K562 (cell line): Measurements from ENCODE around the gene PPIE. TPM values are rescaled to one million over a fixed set of nuclear protein-coding genes. Genes with fewer than 3 reads are reported as not detected.
A peak's percentile ranks its signal among the peaks of the same experiment; 100 is the strongest.

Experiments
- ATAC-seq: fragments of 200-7000 bp; cut with Tn5 transposase; 3 replicates; pipeline ENCODE4 v1.9.1; 2020; ENCODE audit warnings: moderate library complexity
- BruUV-seq: library from RNA; stranded (reverse); fragments of 400-500 nt; replicated peaks from 2 replicates; lab custom pipeline; 2021; lab: Mats Ljungman, UMichigan
- CTCF ChIA-PET: fragments of 300-600 bp; formaldehyde crosslinking; extraction: SDS; loops from one replicate; lab custom pipeline; 2021; ENCODE audit warnings: low intra/inter-chr PET ratio; lab: Yijun Ruan, JAX
- POLR2A ChIA-PET: fragments of 300-600, 350-650 bp; sonication (Branson Sonifier 250); formaldehyde crosslinking; extraction: SDS; loops from one replicate; lab custom pipeline; 2021; ENCODE audit warnings: antibody characterized with exemption, inconsistent platforms; lab: Yijun Ruan, JAX
- DNase-seq, 4 experiments: peaks; one replicate each; pipeline versions ENCODE4 v3.0.0 to v3.0.0-alpha.2; 2011 to 2018; ENCODE audit warnings: low spot score in 3 of 4, mixed read lengths in 3 of 4; ENCODE audit errors: extremely low read depth in 1 of 4
- FAIRE-seq: peaks from 2 replicates; lab custom pipeline; 2011; peaks lifted over from hg19 to GRCh38; lab: Jason Lieb, UNC
- H2AFZ ChIP-seq: 2 replicates; pipeline ENCODE4 v1.6.0; 2011; ENCODE audit warnings: low read depth, low read length, control low read depth, inconsistent platforms
- H3K27ac ChIP-seq: fragments of 200-600 bp; 3 replicates; pipeline ENCODE4 v1.8.0; 2011; ENCODE audit warnings: low read depth, mild to moderate bottlenecking, control low read depth, inconsistent platforms, low read length, moderate library complexity, mixed read lengths; ENCODE audit errors: extremely low read depth
- H3K27me3 ChIP-seq, 2 experiments: fragments of 300-600 bp in 1 of 2; 2 replicates in 1 of 2; 3 replicates in 1 of 2; pipeline versions ENCODE4 v1.6.0 to v1.8.0; 2011; ENCODE audit warnings: inconsistent platforms in 2 of 2, low read length in 2 of 2, mild to moderate bottlenecking in 1 of 2, mixed read lengths in 1 of 2, moderate library complexity in 1 of 2; ENCODE audit not compliant: control insufficient read depth in 2 of 2, insufficient read depth in 2 of 2
- H3K36me3 ChIP-seq: fragments of 300-600 bp; 3 replicates; pipeline ENCODE4 v1.8.0; 2011; ENCODE audit warnings: mild to moderate bottlenecking, low read length, inconsistent platforms; ENCODE audit not compliant: control insufficient read depth, insufficient read depth
- H3K4me1 ChIP-seq, 2 experiments: fragments of 200-600 bp in 1 of 2; replicated peaks in 1 of 2; 2 replicates in 1 of 2; 3 replicates in 1 of 2; pipeline versions ENCODE4 v1.5.1 to v1.8.0; 2011; ENCODE audit warnings: inconsistent platforms in 2 of 2, low read length in 2 of 2, mild to moderate bottlenecking in 1 of 2, mixed read lengths in 1 of 2, moderate library complexity in 1 of 2; ENCODE audit not compliant: control insufficient read depth in 2 of 2, insufficient read depth in 2 of 2
- H3K4me2 ChIP-seq: 2 replicates; pipeline ENCODE4 v1.6.1; 2011; ENCODE audit warnings: low read length, control low read depth, inconsistent platforms, mixed read lengths; ENCODE audit not compliant: insufficient read depth
- H3K4me3 ChIP-seq: fragments of 200-600 bp; sonication (generic), shearing (Covaris generic); 2 replicates; pipeline ENCODE4 v1.5.1; 2016; ENCODE audit warnings: control low read depth, inconsistent platforms
- H3K79me2 ChIP-seq: fragments of 200-600 bp; 3 replicates; pipeline ENCODE4 v1.8.0; 2011; ENCODE audit warnings: low read length, inconsistent platforms; ENCODE audit not compliant: control insufficient read depth, insufficient read depth
- H3K9ac ChIP-seq, 2 experiments: 2 replicates each; pipeline versions ENCODE4 v1.6.0 to v1.6.1; 2011; ENCODE audit warnings: low read depth in 2 of 2, low read length in 2 of 2, control low read depth in 1 of 2, inconsistent platforms in 1 of 2, mild to moderate bottlenecking in 1 of 2, mixed read lengths in 1 of 2; ENCODE audit not compliant: insufficient read depth in 1 of 2
- H3K9me1 ChIP-seq: one replicate; pipeline ENCODE4 v1.6.0; 2011; ENCODE audit warnings: inconsistent platforms, mild to moderate bottlenecking, low read length, moderate library complexity; ENCODE audit not compliant: control insufficient read depth, insufficient read depth
- H3K9me3 ChIP-seq: replicated peaks from 2 replicates; pipeline ENCODE4 v1.5.1; 2011; ENCODE audit warnings: low read depth, low read length, inconsistent platforms; ENCODE audit not compliant: control insufficient read depth, insufficient read depth
- H4K20me1 ChIP-seq: replicated peaks from 2 replicates; pipeline ENCODE4 v1.6.1; 2011; ENCODE audit warnings: low read length, inconsistent platforms, mixed read lengths; ENCODE audit not compliant: control insufficient read depth, insufficient read depth
- WGBS: fragments of 100-300 bp; shearing (Covaris generic); methylation state at CpG from one replicate; pipeline ENCODE4 v1.1.6; 2016; ENCODE audit warnings: low coverage, mixed read lengths; ENCODE audit not compliant: insufficient coverage; ENCODE audit errors: missing lambda C conversion rate; 5-methylcytosine and 5-hydroxymethylcytosine counted together
- in situ Hi-C: fragments of 300-500 bp; cut with MboI; formaldehyde crosslinking; loops from 4 replicates; pipeline ENCODE4 v1.15.0; 2018; ENCODE audit warnings: inconsistent platforms, mixed read lengths
- intact Hi-C: fragments of 100-400 bp; cut with micrococcal nuclease; formaldehyde crosslinking; loops from 2 replicates; pipeline ENCODE4 v1.14.2; 2022
- polyA plus RNA-seq, 8 experiments: library from polyadenylated mRNA; depleted of rRNA in 4 of 8; stranded (reverse) in 5 of 8; unstranded in 3 of 8; fragments of >200 nt; fragmentation: Nextera tagmentation in 2 of 8; fragmentation: Illumina TruSeq in 1 of 8; extraction: Ambion mirVana in 2 of 8; extraction: Trizol in 1 of 8; gene quantifications; 2 replicates each; pipeline versions ENCODE4 v1.2.1 to v1.2.3, GENCODE V29; 2011 to 2014; ENCODE audit warnings: inconsistent platforms in 1 of 8, missing spikeins in 1 of 8
- total RNA-seq, 7 experiments: library from RNA; depleted of rRNA in 6 of 7; stranded (reverse); fragments of >200 nt in 6 of 7; fragmentation: Illumina TruSeq in 2 of 7; extraction: Trizol in 2 of 7; gene quantifications; 2 replicates each; pipeline versions ENCODE4 v1.2.1 to v1.2.3, GENCODE V29; 2011 to 2021; ENCODE audit warnings: low replicate concordance in 1 of 7
- TF ChIP-seq, protein P1 (sequence below): fragments of 200-800 bp; sonication (Bioruptor generic); IDR thresholded peaks from 2 replicates; pipeline ENCODE4 v1.6.1; 2016; ENCODE audit warnings: missing genetic modification characterization, missing compliant biosample characterization

PPIE gene
- total and polyA plus RNA-seq, 9 of the 15 experiments (the other 6 are each of a cell fraction or from before 2014, with no cell fraction given): 75.4 to 444 (median 131) TPM

DNA sequence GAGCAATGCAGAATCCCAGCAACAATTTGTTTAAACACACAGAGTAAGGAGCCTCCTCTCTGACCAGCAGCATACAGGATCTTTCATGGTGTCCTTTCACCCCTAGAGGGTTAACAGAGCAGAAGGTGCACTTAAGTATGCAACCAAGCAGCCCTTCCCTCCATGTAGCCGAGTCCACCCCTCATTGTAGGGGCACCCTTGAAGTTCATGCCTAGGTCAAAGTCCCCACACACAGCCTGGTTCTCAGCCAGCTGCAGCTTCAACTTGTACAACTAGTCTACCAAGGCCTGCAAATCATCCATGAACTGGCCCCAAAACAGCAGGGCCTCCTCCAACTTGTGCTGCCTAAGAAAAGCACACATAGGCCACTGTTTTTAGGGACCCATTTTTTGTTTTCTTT, 57.0 kb downstream of the PPIE start:
- Histone ChIP-seq H3K27ac (no peak overlapping the region), H2AFZ (no peak overlapping the region; the same call in 1 of the 2 replicates), H4K20me1 (no peaks in the 10 kb centered on the region), H3K9me3 (no peaks in the 10 kb centered on the region), H3K27me3 (no peaks in the 10 kb centered on the region), H3K4me2 (no peak overlapping the region), H3K36me3 (no peaks in the 10 kb centered on the region), H3K4me3 (no peak overlapping the region), H3K9me1 (no peaks in the 10 kb centered on the region), H3K9ac (no peak overlapping the region), H3K4me1 (peaks cover 10 to 12% of the 10 kb centered on the region in 2 experiments; a peak in 4 of 5 replicates), H3K79me2 (no peaks in the 10 kb centered on the region)
- CTCF ChIA-PET: no interaction called here
- FAIRE-seq: no peak
- WGBS: 11% methylated on average over 1 of the region's 1 CpG
- DNase-seq: peak in 2 of 4 experiments; percentile 6 to 13
- ATAC-seq: no peak
- POLR2A ChIA-PET: no interaction called here
- TF ChIP-seq, protein P1, sequence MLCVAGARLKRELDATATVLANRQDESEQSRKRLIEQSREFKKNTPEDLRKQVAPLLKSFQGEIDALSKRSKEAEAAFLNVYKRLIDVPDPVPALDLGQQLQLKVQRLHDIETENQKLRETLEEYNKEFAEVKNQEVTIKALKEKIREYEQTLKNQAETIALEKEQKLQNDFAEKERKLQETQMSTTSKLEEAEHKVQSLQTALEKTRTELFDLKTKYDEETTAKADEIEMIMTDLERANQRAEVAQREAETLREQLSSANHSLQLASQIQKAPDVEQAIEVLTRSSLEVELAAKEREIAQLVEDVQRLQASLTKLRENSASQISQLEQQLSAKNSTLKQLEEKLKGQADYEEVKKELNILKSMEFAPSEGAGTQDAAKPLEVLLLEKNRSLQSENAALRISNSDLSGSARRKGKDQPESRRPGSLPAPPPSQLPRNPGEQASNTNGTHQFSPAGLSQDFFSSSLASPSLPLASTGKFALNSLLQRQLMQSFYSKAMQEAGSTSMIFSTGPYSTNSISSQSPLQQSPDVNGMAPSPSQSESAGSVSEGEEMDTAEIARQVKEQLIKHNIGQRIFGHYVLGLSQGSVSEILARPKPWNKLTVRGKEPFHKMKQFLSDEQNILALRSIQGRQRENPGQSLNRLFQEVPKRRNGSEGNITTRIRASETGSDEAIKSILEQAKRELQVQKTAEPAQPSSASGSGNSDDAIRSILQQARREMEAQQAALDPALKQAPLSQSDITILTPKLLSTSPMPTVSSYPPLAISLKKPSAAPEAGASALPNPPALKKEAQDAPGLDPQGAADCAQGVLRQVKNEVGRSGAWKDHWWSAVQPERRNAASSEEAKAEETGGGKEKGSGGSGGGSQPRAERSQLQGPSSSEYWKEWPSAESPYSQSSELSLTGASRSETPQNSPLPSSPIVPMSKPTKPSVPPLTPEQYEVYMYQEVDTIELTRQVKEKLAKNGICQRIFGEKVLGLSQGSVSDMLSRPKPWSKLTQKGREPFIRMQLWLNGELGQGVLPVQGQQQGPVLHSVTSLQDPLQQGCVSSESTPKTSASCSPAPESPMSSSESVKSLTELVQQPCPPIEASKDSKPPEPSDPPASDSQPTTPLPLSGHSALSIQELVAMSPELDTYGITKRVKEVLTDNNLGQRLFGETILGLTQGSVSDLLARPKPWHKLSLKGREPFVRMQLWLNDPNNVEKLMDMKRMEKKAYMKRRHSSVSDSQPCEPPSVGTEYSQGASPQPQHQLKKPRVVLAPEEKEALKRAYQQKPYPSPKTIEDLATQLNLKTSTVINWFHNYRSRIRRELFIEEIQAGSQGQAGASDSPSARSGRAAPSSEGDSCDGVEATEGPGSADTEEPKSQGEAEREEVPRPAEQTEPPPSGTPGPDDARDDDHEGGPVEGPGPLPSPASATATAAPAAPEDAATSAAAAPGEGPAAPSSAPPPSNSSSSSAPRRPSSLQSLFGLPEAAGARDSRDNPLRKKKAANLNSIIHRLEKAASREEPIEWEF: no peak
- no TSS peak for BruUV-seq
- in situ Hi-C loops (no loop called here), intact Hi-C loops (loop anchor here (5.0 kb wide), 1 partner anchor 188 kb away; no protein-coding TSS in a partner anchor)
